GM23338 (cell line): ENCODE data around the gene KLF7. TPM values are rescaled to one million over a fixed set of nuclear protein-coding genes. Genes with fewer than 3 reads are reported as not detected.

ENCODE experiments used
- ATAC-seq: fragments of 200-7000 bp; cut with Tn5 transposase; 3 replicates; pipeline ENCODE4 v1.9.1; 2020
- DNase-seq: peaks from one replicate; pipeline ENCODE4 v3.0.0-alpha.2; 2015; ENCODE audit warnings: low spot score
- H2AFZ ChIP-seq: fragments of 200-600 bp; sonication (generic); 2 replicates; pipeline ENCODE4 v1.8.0; 2016; ENCODE audit warnings: antibody characterized with exemption, mild to moderate bottlenecking, moderate library complexity
- H3F3A ChIP-seq: fragments of 200-600 bp; sonication (generic); replicated peaks from 2 replicates; pipeline ENCODE4 v1.8.0; 2017; ENCODE audit warnings: antibody characterized with exemption, mixed run types, low read depth
- H3K27ac ChIP-seq: fragments of 200-600 bp; sonication (generic); 2 replicates; pipeline ENCODE4 v1.6.1; 2016; ENCODE audit warnings: low read depth
- H3K27me3 ChIP-seq: fragments of 200-600 bp; sonication (generic); 2 replicates; pipeline ENCODE4 v1.8.0; 2016; ENCODE audit warnings: mild to moderate bottlenecking, mixed run types, moderate library complexity; ENCODE audit not compliant: insufficient read depth
- H3K36me3 ChIP-seq: fragments of 200-600 bp; sonication (generic); 2 replicates; pipeline ENCODE4 v1.8.0; 2016; ENCODE audit warnings: mild to moderate bottlenecking; ENCODE audit not compliant: insufficient read depth
- H3K4me1 ChIP-seq: fragments of 200-600 bp; sonication (generic); 2 replicates; pipeline ENCODE4 v1.8.0; 2016; ENCODE audit warnings: mild to moderate bottlenecking, moderate library complexity; ENCODE audit not compliant: insufficient read depth
- H3K4me2 ChIP-seq: fragments of 200-600 bp; sonication (generic); 2 replicates; pipeline ENCODE4 v1.7.1; 2017; ENCODE audit warnings: mixed run types
- H3K4me3 ChIP-seq: fragments of 200-600 bp; sonication (generic); 2 replicates; pipeline ENCODE4 v1.6.1; 2016; ENCODE audit warnings: mixed run types
- H3K79me2 ChIP-seq: fragments of 200-600 bp; sonication (generic); replicated peaks from 2 replicates; pipeline ENCODE4 v1.8.0; 2017; ENCODE audit warnings: mild to moderate bottlenecking; ENCODE audit not compliant: insufficient read depth
- H3K9me2 ChIP-seq: fragments of 200-600 bp; sonication (generic); 2 replicates; pipeline ENCODE4 v1.8.0; 2017; ENCODE audit not compliant: insufficient read depth
- H4K20me1 ChIP-seq: fragments of 200-600 bp; sonication (generic); replicated peaks from 2 replicates; pipeline ENCODE4 v1.8.0; 2017; ENCODE audit warnings: mild to moderate bottlenecking; ENCODE audit not compliant: insufficient read depth
- H3K27ac Mint-ChIP-seq: 2 replicates; pipeline ENCODE4 v1.8.0; 2020; ENCODE audit warnings: inconsistent platforms, mild to moderate bottlenecking, moderate library complexity, mixed read lengths
- H3K27me3 Mint-ChIP-seq: 3 replicates; pipeline ENCODE4 v1.8.0; 2022; ENCODE audit warnings: low read depth, mild to moderate bottlenecking, moderate library complexity, mixed read lengths, inconsistent platforms; ENCODE audit not compliant: insufficient read depth, poor library complexity
- H3K36me3 Mint-ChIP-seq: 3 replicates; pipeline ENCODE4 v1.8.0; 2021; ENCODE audit warnings: low read depth, mild to moderate bottlenecking, inconsistent platforms, moderate library complexity, mixed read lengths
- H3K4me1 Mint-ChIP-seq: 3 replicates; pipeline ENCODE4 v1.8.0; 2020; ENCODE audit warnings: mild to moderate bottlenecking, inconsistent platforms, mixed read lengths
- H3K4me3 Mint-ChIP-seq: 3 replicates; pipeline ENCODE4 v1.8.0; 2021; ENCODE audit warnings: moderate library complexity, mild to moderate bottlenecking, inconsistent platforms, mixed read lengths
- H3K9me3 Mint-ChIP-seq: 3 replicates; pipeline ENCODE4 v1.8.0; 2020; ENCODE audit warnings: moderate library complexity, mild to moderate bottlenecking, inconsistent platforms, mixed read lengths
- CREB1 ChIP-seq: fragments of 250-450 bp; sonication (Bioruptor Pico); IDR thresholded peaks from 2 replicates; pipeline ENCODE4 v1.5.0; 2020; ENCODE audit warnings: low read depth, mild to moderate bottlenecking, moderate library complexity
- ETS1 ChIP-seq: IDR thresholded peaks from 2 replicates; pipeline ENCODE4 v1.6.1; 2016; ENCODE audit warnings: antibody characterized with exemption
- EZH2 ChIP-seq: fragments of 200-600 bp; sonication (generic); IDR thresholded peaks from one replicate; pipeline ENCODE4 v1.8.0; 2017; ENCODE audit warnings: antibody characterized with exemption, mild to moderate bottlenecking, low read depth; ENCODE audit not compliant: unreplicated experiment
- EZH2phosphoT487 ChIP-seq: fragments of 200-600 bp; sonication (generic); IDR thresholded peaks from one replicate; pipeline ENCODE4 v1.8.1; 2018; ENCODE audit warnings: antibody characterized with exemption; ENCODE audit not compliant: unreplicated experiment
- JUNB ChIP-seq: IDR thresholded peaks from one replicate; pipeline ENCODE4 v1.6.1; 2016; ENCODE audit warnings: antibody characterized with exemption; ENCODE audit not compliant: unreplicated experiment
- NANOG ChIP-seq: IDR thresholded peaks from 2 replicates; pipeline ENCODE4 v1.6.1; 2016; ENCODE audit warnings: antibody characterized with exemption, borderline replicate concordance
- POLR2AphosphoS5 ChIP-seq: IDR thresholded peaks from 2 replicates; pipeline ENCODE4 v1.6.1; 2016; ENCODE audit warnings: antibody characterized with exemption, low read depth
- REST ChIP-seq: IDR thresholded peaks from one replicate; pipeline ENCODE4 v1.6.1; 2018; ENCODE audit warnings: antibody characterized with exemption; ENCODE audit not compliant: unreplicated experiment
- STAT1 ChIP-seq: IDR thresholded peaks from one replicate; pipeline ENCODE4 v1.6.1; 2016; ENCODE audit warnings: antibody characterized with exemption; ENCODE audit not compliant: unreplicated experiment
- ZNF114 ChIP-seq: fragments of 250-450 bp; sonication (Bioruptor Pico); IDR thresholded peaks from 2 replicates; pipeline ENCODE4 v1.5.0; 2020; ENCODE audit warnings: mild to moderate bottlenecking, moderate library complexity
- ZNF331 ChIP-seq: fragments of 250-450 bp; sonication (Bioruptor Pico); IDR thresholded peaks from 2 replicates; pipeline ENCODE4 v1.5.0; 2020; ENCODE audit warnings: low read depth, mild to moderate bottlenecking, moderate library complexity
- ZNF462 ChIP-seq: fragments of 250-450 bp; sonication (Bioruptor Pico); IDR thresholded peaks from 2 replicates; pipeline ENCODE4 v1.5.0; 2020; ENCODE audit warnings: mild to moderate bottlenecking, moderate library complexity
- polyA plus RNA-seq: library from polyadenylated mRNA; unstranded; fragments of >200 nt; fragmentation: Nextera tagmentation; extraction: Ambion mirVana; gene quantifications from 2 replicates; pipeline ENCODE4 v1.2.1, GENCODE V29; 2016
- total RNA-seq: library from RNA; depleted of rRNA; stranded (reverse); fragments of >200 nt; shearing (Covaris generic); gene quantifications from 2 replicates; pipeline ENCODE4 v1.2.3, GENCODE V29; 2014
- TF ChIP-seq, protein P1 (sequence below), 2 experiments: fragments of 200-600 bp in 1 of 2; sonication (generic) in 1 of 2; conservative IDR thresholded peaks; 2 replicates each; pipeline versions ENCODE4 v1.5.1 to v1.6.1; 2016 to 2017; ENCODE audit warnings: antibody characterized with exemption in 2 of 2, low read depth in 2 of 2, mild to moderate bottlenecking in 2 of 2, moderate library complexity in 1 of 2

KLF7 gene
- total and polyA plus RNA-seq, 2 experiments from 2014 or later, result 5.7 to 15.4 TPM

GRCh38 chr2:207157731-207158130 lies 8.0 kb downstream of the KLF7 start:
- H3K79me2 ChIP-seq, result peaks cover 100% of the 10 kb centered on the region
- peaks cover 4% of the 10 kb centered on the region for H3K27me3 Mint-ChIP-seq
- H3K27me3 ChIP-seq, result no peaks in the 10 kb centered on the region
- H3K27ac ChIP-seq, result no peak overlapping the region
- no peak overlapping the region for H3K4me2 ChIP-seq
- H3K4me1 Mint-ChIP-seq, result peaks cover 85% of the 10 kb centered on the region
- H3K27ac Mint-ChIP-seq, result no peak overlapping the region; the same call in 1 of the 2 replicates
- no peaks in the 10 kb centered on the region for H3K36me3 Mint-ChIP-seq
- no peaks in the 10 kb centered on the region for H3K9me2 ChIP-seq
- no peaks in the 10 kb centered on the region for H3F3A ChIP-seq
- H3K4me3 ChIP-seq, result no peak overlapping the region
- no peak for TF ChIP-seq ZNF114
- TF ChIP-seq CREB1 (CRISPR knock-in tag), result no peak
- no peak for TF ChIP-seq ZNF331 (CRISPR knock-in tag)
- no peak for TF ChIP-seq ETS1
- no peak for TF ChIP-seq NANOG
- TF ChIP-seq EZH2, result no peak
- TF ChIP-seq JUNB, result no peak
- TF ChIP-seq ZNF462, result no peak
- TF ChIP-seq, protein P1, sequence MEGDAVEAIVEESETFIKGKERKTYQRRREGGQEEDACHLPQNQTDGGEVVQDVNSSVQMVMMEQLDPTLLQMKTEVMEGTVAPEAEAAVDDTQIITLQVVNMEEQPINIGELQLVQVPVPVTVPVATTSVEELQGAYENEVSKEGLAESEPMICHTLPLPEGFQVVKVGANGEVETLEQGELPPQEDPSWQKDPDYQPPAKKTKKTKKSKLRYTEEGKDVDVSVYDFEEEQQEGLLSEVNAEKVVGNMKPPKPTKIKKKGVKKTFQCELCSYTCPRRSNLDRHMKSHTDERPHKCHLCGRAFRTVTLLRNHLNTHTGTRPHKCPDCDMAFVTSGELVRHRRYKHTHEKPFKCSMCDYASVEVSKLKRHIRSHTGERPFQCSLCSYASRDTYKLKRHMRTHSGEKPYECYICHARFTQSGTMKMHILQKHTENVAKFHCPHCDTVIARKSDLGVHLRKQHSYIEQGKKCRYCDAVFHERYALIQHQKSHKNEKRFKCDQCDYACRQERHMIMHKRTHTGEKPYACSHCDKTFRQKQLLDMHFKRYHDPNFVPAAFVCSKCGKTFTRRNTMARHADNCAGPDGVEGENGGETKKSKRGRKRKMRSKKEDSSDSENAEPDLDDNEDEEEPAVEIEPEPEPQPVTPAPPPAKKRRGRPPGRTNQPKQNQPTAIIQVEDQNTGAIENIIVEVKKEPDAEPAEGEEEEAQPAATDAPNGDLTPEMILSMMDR (conservative IDR thresholded peaks at IDR 0.05; ENCODE audit: low read depth in 2 of 2), result no peak
- no peak for TF ChIP-seq REST
- no peak for TF ChIP-seq EZH2phosphoT487
- TF ChIP-seq POLR2AphosphoS5, result no peak
- no peak for TF ChIP-seq STAT1
- no peaks in the 10 kb centered on the region for H4K20me1 ChIP-seq
- H3K4me1 ChIP-seq, result peaks cover 77% of the 10 kb centered on the region
- H2AFZ ChIP-seq, result no peak overlapping the region
- ATAC-seq (no peak), DNase-seq (no peak)
- H3K36me3 ChIP-seq, result no peaks in the 10 kb centered on the region
- H3K4me3 Mint-ChIP-seq, result no peak overlapping the region
- no peaks in the 10 kb centered on the region for H3K9me3 Mint-ChIP-seq
